ENCODE measurements around the gene IGFBP2.
"Not testable (repeated sequence)": the region's sequence is repeated elsewhere in the genome, so short reads cannot be mapped to it uniquely, and the experiment has no call there.

The IGFBP2 gene

GRCh38 chr2:216590780-216591179 lies 42.4 kb upstream of the IGFBP2 start:
- peak; percentile 23 for TF ChIP-seq CTCF (IDR thresholded peaks at IDR 0.05; ENCODE audit: low read depth, low read length)
- peak; percentile 24 for DNase-seq (ENCODE audit: extremely low read depth, low read depth)

GRCh38 chr2:216591480-216591879 lies 41.7 kb upstream of the IGFBP2 start:
- DNase-seq (ENCODE audit: extremely low read depth, low read depth): no peak
- no peak for TF ChIP-seq CTCF (IDR thresholded peaks at IDR 0.05; ENCODE audit: low read depth, low read length)

- DNase-seq (ENCODE audit: extremely low read depth, low read depth): no peak
- TF ChIP-seq CTCF (IDR thresholded peaks at IDR 0.05; ENCODE audit: low read depth, low read length): no peak
Observed at GRCh38 chr2:216594081-216594480, 39.1 kb upstream of the IGFBP2 start.

GRCh38 chr2:216596236-216596979 lies 36.8 kb upstream of the IGFBP2 start:
- no peak for TF ChIP-seq CTCF (IDR thresholded peaks at IDR 0.05; ENCODE audit: low read depth, low read length)
- peak; percentile 88 for DNase-seq (ENCODE audit: extremely low read depth, low read depth)

GRCh38 chr2:216596980-216597509 lies 36.2 kb upstream of the IGFBP2 start:
- DNase-seq (ENCODE audit: extremely low read depth, low read depth): no peak

GRCh38 chr2:216597825-216598224 lies 35.4 kb upstream of the IGFBP2 start:
- DNase-seq (ENCODE audit: extremely low read depth, low read depth): not testable (repeated sequence)

More at GRCh38 chr2:216596980-216597509, 36.2 kb upstream of the IGFBP2 start:
- no peak for TF ChIP-seq CTCF (IDR thresholded peaks at IDR 0.05; ENCODE audit: low read depth, low read length)

GRCh38 chr2:216601632-216602409 lies 31.4 kb upstream of the IGFBP2 start:
- TF ChIP-seq CTCF (IDR thresholded peaks at IDR 0.05; ENCODE audit: low read depth, low read length): no peak

More at GRCh38 chr2:216601632-216602409, 31.4 kb upstream of the IGFBP2 start:
- DNase-seq (ENCODE audit: extremely low read depth, low read depth): no peak
